A549 (cell line): ENCODE results near the gene RUBCN. TPM values are rescaled to one million over a fixed set of nuclear protein-coding genes. Genes with fewer than 3 reads are reported as not detected.

Source experiments
- ATAC-seq, 2 experiments: fragments of 200-7000 bp in 1 of 2; fragments of >200 bp in 1 of 2; cut with Nextera tagmentation in 1 of 2; cut with Tn5 transposase in 1 of 2; 3 replicates each; pipeline versions ENCODE4 v1.8.0 to v1.9.1; 2018 to 2020; ENCODE audit warnings: mild to moderate bottlenecking in 1 of 2, moderate library complexity in 1 of 2
- CTCF ChIA-PET: fragments of 300-600 bp; sonication (Branson Sonifier 250); formaldehyde crosslinking; extraction: SDS; loops from one replicate; lab custom pipeline; 2021; ENCODE audit warnings: antibody characterized with exemption, inconsistent platforms; lab: Yijun Ruan, JAX
- POLR2A ChIA-PET: fragments of 350-600 bp; formaldehyde crosslinking; extraction: SDS; loops from one replicate; lab custom pipeline; 2021; ENCODE audit warnings: antibody characterized with exemption, inconsistent platforms; lab: Yijun Ruan, JAX
- DNase-seq, 2 experiments: peaks; one replicate each; pipeline versions ENCODE4 v3.0.0 to v3.0.0-alpha.2; 2011 to 2016; ENCODE audit warnings: low read depth in 1 of 2, low spot score in 1 of 2
- FAIRE-seq: peaks from 2 replicates; lab custom pipeline; 2011; peaks lifted over from hg19 to GRCh38; lab: Jason Lieb, UNC
- H3K27ac ChIP-seq, 2 experiments: fragments of >200 bp; sonication (Bioruptor Twin); formaldehyde crosslinking; 3 replicates each; pipeline ENCODE4 v1.5.1; 2016 to 2017
- H3K4me1 ChIP-seq: fragments of >200 bp; sonication (Bioruptor Twin); formaldehyde crosslinking; 3 replicates; pipeline ENCODE4 v1.6.1; 2016
- H3K4me2 ChIP-seq: fragments of >200 bp; sonication (Bioruptor Twin); formaldehyde crosslinking; 3 replicates; pipeline ENCODE4 v1.6.1; 2016
- H3K4me3 ChIP-seq: fragments of >200 bp; sonication (Bioruptor Twin); formaldehyde crosslinking; 3 replicates; pipeline ENCODE4 v1.5.1; 2016
- H3K9me3 ChIP-seq: fragments of >200 bp; sonication (Bioruptor Twin); formaldehyde crosslinking; 3 replicates; pipeline ENCODE4 v1.6.1; 2016
- ATOH8 ChIP-seq: fragments of 250-450 bp; sonication (Bioruptor Pico); IDR thresholded peaks from 2 replicates; pipeline ENCODE4 v1.5.0; 2020; ENCODE audit warnings: low read depth, mild to moderate bottlenecking, moderate library complexity
- CBX2 ChIP-seq: fragments of 200-600 bp; sonication (generic); IDR thresholded peaks from 2 replicates; pipeline ENCODE4 v1.6.1; 2016; ENCODE audit warnings: low read depth, mild to moderate bottlenecking, borderline replicate concordance
- CEBPB ChIP-seq, 2 experiments: fragments of >200 bp in 1 of 2; sonication (Bioruptor Twin) in 1 of 2; formaldehyde crosslinking in 1 of 2; IDR thresholded peaks; 2 replicates each; pipeline ENCODE4 v1.6.1; 2012 to 2016
- E2F6 ChIP-seq: IDR thresholded peaks from 2 replicates; pipeline ENCODE4 v1.6.1; 2012; ENCODE audit warnings: low read depth, borderline replicate concordance
- EHF ChIP-seq: fragments of 250-450 bp; sonication (Bioruptor Pico); IDR thresholded peaks from 2 replicates; pipeline ENCODE4 v1.5.0; 2020; ENCODE audit warnings: mild to moderate bottlenecking
- FOSL2 ChIP-seq, 2 experiments: fragments of 450-650 bp in 1 of 2; fragments of >200 bp in 1 of 2; sonication (Bioruptor Twin) in 1 of 2; formaldehyde crosslinking; IDR thresholded peaks; 2 replicates each; pipeline versions ENCODE4 v1.5.0 to v1.6.1; 2016 to 2020; ENCODE audit warnings: mild to moderate bottlenecking in 1 of 2, moderate library complexity in 1 of 2
- GATA3 ChIP-seq: IDR thresholded peaks from 2 replicates; pipeline ENCODE4 v1.6.1; 2012; ENCODE audit warnings: borderline replicate concordance
- HES2 ChIP-seq: fragments of >200 bp; sonication (Bioruptor Twin); formaldehyde crosslinking; IDR thresholded peaks from 2 replicates; pipeline ENCODE4 v1.6.1; 2016
- HMGXB4 ChIP-seq: fragments of 250-450 bp; sonication (Bioruptor Pico); IDR thresholded peaks from 2 replicates; pipeline ENCODE4 v1.5.0; 2021; ENCODE audit warnings: mild to moderate bottlenecking, moderate library complexity, borderline replicate concordance
- HOXB13 ChIP-seq: fragments of 250-450 bp; sonication (Bioruptor Pico); IDR thresholded peaks from 2 replicates; pipeline ENCODE4 v1.5.0; 2020; ENCODE audit warnings: low read depth, mild to moderate bottlenecking, moderate library complexity
- JUN ChIP-seq, 2 experiments: fragments of >200 bp; sonication (Bioruptor Twin); formaldehyde crosslinking; IDR thresholded peaks; 2 replicates in 1 of 2; 3 replicates in 1 of 2; pipeline ENCODE4 v1.6.1; 2016 to 2017
- MAFK ChIP-seq: fragments of 450-650 bp; IDR thresholded peaks from 2 replicates; pipeline ENCODE4 v1.6.1; 2014; ENCODE audit not compliant: partially characterized antibody
- MAZ ChIP-seq: fragments of 150-350 bp; IDR thresholded peaks from 2 replicates; pipeline ENCODE4 v1.6.1; 2014; ENCODE audit warnings: antibody characterized with exemption, low read depth, low read length, borderline replicate concordance
- MYC ChIP-seq: IDR thresholded peaks from 2 replicates; pipeline ENCODE4 v1.6.1; 2012; ENCODE audit warnings: mild to moderate bottlenecking, inconsistent platforms, low read length, improper control_type of control experiment, borderline replicate concordance
- NFE2L2 ChIP-seq: fragments of 150-350 bp; conservative IDR thresholded peaks from 2 replicates; pipeline ENCODE4 v1.6.1; 2014; ENCODE audit warnings: low read length
- PBX3 ChIP-seq: IDR thresholded peaks from 2 replicates; pipeline ENCODE4 v1.6.1; 2012
- POLR2A ChIP-seq: IDR thresholded peaks from 2 replicates; pipeline ENCODE4 v1.6.1; 2012; ENCODE audit warnings: mild to moderate bottlenecking, low read length
- RAD21 ChIP-seq, 2 experiments: fragments of >200 bp in 1 of 2; sonication (Bioruptor Twin) in 1 of 2; formaldehyde crosslinking in 1 of 2; IDR thresholded peaks in 1 of 2; conservative IDR thresholded peaks in 1 of 2; 2 replicates in 1 of 2; 3 replicates in 1 of 2; pipeline ENCODE4 v1.6.1; 2012 to 2018; ENCODE audit warnings: inconsistent platforms in 1 of 2
- SMC3 ChIP-seq: fragments of >200 bp; sonication (Bioruptor Twin); formaldehyde crosslinking; IDR thresholded peaks from 3 replicates; pipeline ENCODE4 v1.6.1; 2018; ENCODE audit warnings: inconsistent platforms
- TFCP2L1 ChIP-seq: fragments of 250-450 bp; sonication (Bioruptor Pico); IDR thresholded peaks from 2 replicates; pipeline ENCODE4 v1.5.0; 2021; ENCODE audit warnings: mild to moderate bottlenecking
- USF2 ChIP-seq: fragments of 450-650 bp; IDR thresholded peaks from 2 replicates; pipeline ENCODE4 v1.6.1; 2014; ENCODE audit warnings: antibody characterized with exemption
- WGBS: methylation state at CpG from one replicate; pipeline ENCODE4 v1.1.6; 2017; ENCODE audit errors: missing lambda C conversion rate; 5-methylcytosine and 5-hydroxymethylcytosine counted together
- polyA plus RNA-seq, 4 experiments: library from polyadenylated mRNA; depleted of rRNA in 3 of 4; stranded (reverse); fragments of >200 nt; fragmentation: RNase III in 1 of 4; extraction: RNeasy Plus Mini Kit Qiagen cat#74134 plus additional on column Dnase treatment in 1 of 4; gene quantifications; 2 replicates in 3 of 4; 3 replicates in 1 of 4; pipeline ENCODE4 v1.2.3, GENCODE V29; 2011 to 2017

The RUBCN gene
- polyA plus RNA-seq, 2 of the 4 experiments (the other 2 are of a cell fraction) = 6.5 to 8.2 TPM

GRCh38 chr3:197756704-197757103 is 20.0 kb upstream of the RUBCN start (continued):
- no peak for TF ChIP-seq POLR2A
- no peak for TF ChIP-seq SMC3
- TF ChIP-seq E2F6 = no peak
- TF ChIP-seq NFE2L2 = no peak
- no peak for TF ChIP-seq RAD21 (conservative IDR thresholded peaks at IDR 0.05 in 1 of 2, IDR thresholded peaks at IDR 0.05 in 1 of 2)
- no peak for TF ChIP-seq TFCP2L1 (CRISPR knock-in tag)
- no peak for TF ChIP-seq MAFK
- no peak for TF ChIP-seq EHF
- no peak for TF ChIP-seq USF2
- TF ChIP-seq, all 56 proteins: peak for 0

- peaks cover 21% of the 10 kb centered on the region for H3K4me1 ChIP-seq
- FAIRE-seq (no peak), ATAC-seq (no peak), DNase-seq (no peak)
- TF ChIP-seq GATA3 (no peak), MYC (no peak), CBX2 (no peak), POLR2A (no peak), HMGXB4 (CRISPR knock-in tag) (no peak), JUN (IDR thresholded peaks at IDR 0.05) (no peak), ATOH8 (no peak)
- CTCF ChIA-PET = interaction anchor here (1.1 to 1.6 kb wide), 2 partner anchors 9 to 154 kb away, joined by 3 to 5 read pairs; no protein-coding TSS in a partner anchor
- 95% methylated on average over 3 of the region's 3 CpGs for WGBS
- H3K27ac ChIP-seq = no peak overlapping the region
- POLR2A ChIA-PET = no interaction called here
- H3K9me3 ChIP-seq = no peaks in the 10 kb centered on the region
- no peak overlapping the region for H3K4me3 ChIP-seq
- H3K4me2 ChIP-seq = no peak overlapping the region
Observed at GRCh38 chr3:197753263-197753662, 16.6 kb upstream of the RUBCN start.

GRCh38 chr3:197752107-197752506 is 15.4 kb upstream of the RUBCN start:
- ATAC-seq (no peak), FAIRE-seq (no peak), DNase-seq (no peak)
- ChIA-PET CTCF (interaction anchor here (1.6 kb wide), 1 partner anchor 9 kb away, joined by 3 read pairs; no protein-coding TSS in a partner anchor), POLR2A (no interaction called here)
- H3K4me1 ChIP-seq = peaks cover 21% of the 10 kb centered on the region
- H3K4me2 ChIP-seq = peak overlapping the region; percentile 98
- H3K27ac ChIP-seq = peak overlapping the region in 1 of 2 experiments; percentile 98; a peak in 3 of 6 replicates
- no peaks in the 10 kb centered on the region for H3K9me3 ChIP-seq
- TF ChIP-seq FOSL2 (IDR thresholded peaks at IDR 0.05) = no peak
- no peak for TF ChIP-seq FOSL2 (CRISPR knock-in tag; IDR thresholded peaks at IDR 0.05)
- no peak for TF ChIP-seq HOXB13 (CRISPR knock-in tag)
- no peak for TF ChIP-seq MAZ
- no peak for TF ChIP-seq POLR2A
- TF ChIP-seq GATA3 = no peak
- TF ChIP-seq PBX3 = no peak
- TF ChIP-seq HES2 = no peak
- TF ChIP-seq CEBPB (IDR thresholded peaks at IDR 0.05) = no peak
- WGBS = 85% methylated on average over 5 of the region's 5 CpGs
- no peak overlapping the region; the same call in 2 of the 3 replicates for H3K4me3 ChIP-seq
